ENCODE results near the gene FOXE3.

The FOXE3 gene

GRCh38 chr1:47435506-47436303, 19.6 kb downstream of the FOXE3 start:
- DNase-seq (ENCODE audit: low read depth, low spot score): no peak

GRCh38 chr1:47436304-47436978, 20.4 kb downstream of the FOXE3 start:
- peak; percentile 58 for DNase-seq (ENCODE audit: low read depth, low spot score)

GRCh38 chr1:47436979-47437446, 20.9 kb downstream of the FOXE3 start:
- DNase-seq (ENCODE audit: low read depth, low spot score): no peak

GRCh38 chr1:47437447-47438164, 21.5 kb downstream of the FOXE3 start, which contains the start of gene FOXD2:
TSS of gene FOXD2 (plus strand) at chr1:47438044. CDS start at chr1:47438136, 92 bp downstream.
- peak; percentile 81 for DNase-seq (ENCODE audit: low read depth, low spot score)

GRCh38 chr1:47438165-47439016, 22.3 kb downstream of the FOXE3 start:
- no peak for DNase-seq (ENCODE audit: low read depth, low spot score)

- DNase-seq (ENCODE audit: low read depth, low spot score): no peak
Observed at GRCh38 chr1:47439017-47439818, 23.1 kb downstream of the FOXE3 start.

- DNase-seq (ENCODE audit: low read depth, low spot score): no peak
Observed at GRCh38 chr1:47439819-47440598, 23.9 kb downstream of the FOXE3 start.

GRCh38 chr1:47440599-47441081, 24.6 kb downstream of the FOXE3 start:
- DNase-seq (ENCODE audit: low read depth, low spot score): no peak

- DNase-seq (ENCODE audit: low read depth, low spot score): no peak
Observed at GRCh38 chr1:47441450-47442106, 25.5 kb downstream of the FOXE3 start.

GRCh38 chr1:47442202-47442601, 26.1 kb downstream of the FOXE3 start:
- DNase-seq (ENCODE audit: low read depth, low spot score): no peak

- no peak for DNase-seq (ENCODE audit: low read depth, low spot score)
Observed at GRCh38 chr1:47442842-47443529, 26.9 kb downstream of the FOXE3 start.

GRCh38 chr1:47443530-47444296, 27.6 kb downstream of the FOXE3 start:
- no peak for DNase-seq (ENCODE audit: low read depth, low spot score)

GRCh38 chr1:47444297-47444561, 28.1 kb downstream of the FOXE3 start:
- DNase-seq (ENCODE audit: low read depth, low spot score): no peak

- DNase-seq (ENCODE audit: low read depth, low spot score): no peak
Observed at GRCh38 chr1:47444562-47445465, 28.7 kb downstream of the FOXE3 start.

- DNase-seq (ENCODE audit: low read depth, low spot score): no peak
Observed at GRCh38 chr1:47445823-47446550, 29.9 kb downstream of the FOXE3 start.

Measured in activated CD4-positive, CD25-positive, alpha-beta regulatory T cell treated with anti-CD3 and anti-CD28 coated beads, Interleukin-2, amount 50 U/mL, for 16 hours (primary cell).